ENCODE results near the gene MORF4L1. TPM values are rescaled to one million over a fixed set of nuclear protein-coding genes. Genes with fewer than 3 reads are reported as not detected.
A peak's percentile ranks its signal among the peaks of the same experiment; 100 is the strongest.
"Not testable (repeated sequence)": the region's sequence is repeated elsewhere in the genome, so short reads cannot be mapped to it uniquely, and the experiment has no call there.

Gene MORF4L1
- total RNA-seq, 2 donors from 2014 or later = 170 TPM

DNA sequence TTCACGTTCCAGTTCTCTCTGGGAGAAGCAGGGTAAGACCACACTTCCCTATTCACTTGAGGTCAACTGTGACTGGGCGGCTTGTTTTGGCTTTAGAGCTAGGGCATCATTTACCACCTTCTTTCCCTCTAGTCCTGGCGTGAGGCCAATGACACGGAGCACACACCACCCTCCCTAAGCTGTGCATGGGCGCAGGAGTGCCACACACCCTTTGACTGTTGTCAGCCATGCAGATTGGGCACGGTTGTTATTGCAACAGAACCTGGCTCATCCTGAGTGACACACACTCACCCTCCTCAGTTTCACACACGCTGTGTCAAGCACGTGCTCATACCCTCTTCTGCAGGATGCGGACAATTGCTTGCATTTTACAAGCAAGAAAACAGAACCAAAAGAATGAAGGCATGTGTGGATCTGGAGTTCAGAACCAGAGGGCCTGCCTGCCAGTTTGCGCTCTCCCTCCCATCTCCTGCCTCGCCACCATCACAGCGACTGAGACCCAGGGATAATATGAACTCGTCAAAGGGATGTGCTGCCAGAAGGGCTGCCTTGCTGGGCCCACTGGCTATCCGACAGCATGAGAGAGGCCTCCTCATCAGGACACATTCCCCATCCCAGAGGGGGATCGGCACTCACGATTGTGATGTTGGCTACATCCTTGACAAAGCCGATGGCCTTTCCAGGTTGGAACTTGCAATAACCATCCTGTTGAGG lies 54.5 kb downstream of the MORF4L1 start:
- H3K9me3 Mint-ChIP-seq = no peaks in the 10 kb centered on the region
- peaks cover 0 to 2% of the 10 kb centered on the region in 2 donors for H3K36me3 Mint-ChIP-seq (ENCODE audit: insufficient read depth in 2 of 2)

DNA sequence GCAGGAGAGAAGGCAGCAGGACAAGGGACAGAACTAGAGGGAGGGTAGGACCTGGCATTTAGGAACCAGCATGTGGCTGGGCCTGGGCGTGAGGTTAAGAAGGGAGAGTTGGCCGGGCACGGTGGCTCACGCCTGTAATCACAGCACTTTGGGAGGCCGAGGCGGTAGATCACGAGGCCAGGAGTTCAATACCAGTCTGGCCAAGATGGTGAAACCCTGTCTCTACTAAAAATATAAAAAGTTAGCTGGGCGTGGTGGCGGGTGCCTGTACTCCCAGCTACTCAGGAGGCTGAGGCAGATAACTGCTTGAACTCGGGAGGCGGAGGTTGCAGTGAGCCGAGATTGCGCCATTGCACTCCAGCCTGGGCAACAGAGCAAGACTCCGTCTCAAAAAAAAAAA lies 55.5 kb downstream of the MORF4L1 start:
- not testable (repeated sequence) for H3K4me1 Mint-ChIP-seq (ENCODE audit: low read depth); H3K4me3 Mint-ChIP-seq; ATAC-seq (replicated peaks in 1 of 2); H3K27me3 Mint-ChIP-seq (ENCODE audit: low read depth); H3K27ac Mint-ChIP-seq; DNase-seq; H3K36me3 Mint-ChIP-seq (ENCODE audit: insufficient read depth in 2 of 2); H3K9me3 Mint-ChIP-seq

More for the DNA sequence above, 54.5 kb downstream of the MORF4L1 start:
- no peak for ATAC-seq (replicated peaks in 1 of 2)
- no peak for DNase-seq
- Mint-ChIP-seq H3K4me3 (no peak overlapping the region), H3K27me3 (ENCODE audit: low read depth) (no peaks in the 10 kb centered on the region), H3K4me1 (ENCODE audit: low read depth) (no peaks in the 10 kb centered on the region), H3K27ac (no peak overlapping the region)

DNA sequence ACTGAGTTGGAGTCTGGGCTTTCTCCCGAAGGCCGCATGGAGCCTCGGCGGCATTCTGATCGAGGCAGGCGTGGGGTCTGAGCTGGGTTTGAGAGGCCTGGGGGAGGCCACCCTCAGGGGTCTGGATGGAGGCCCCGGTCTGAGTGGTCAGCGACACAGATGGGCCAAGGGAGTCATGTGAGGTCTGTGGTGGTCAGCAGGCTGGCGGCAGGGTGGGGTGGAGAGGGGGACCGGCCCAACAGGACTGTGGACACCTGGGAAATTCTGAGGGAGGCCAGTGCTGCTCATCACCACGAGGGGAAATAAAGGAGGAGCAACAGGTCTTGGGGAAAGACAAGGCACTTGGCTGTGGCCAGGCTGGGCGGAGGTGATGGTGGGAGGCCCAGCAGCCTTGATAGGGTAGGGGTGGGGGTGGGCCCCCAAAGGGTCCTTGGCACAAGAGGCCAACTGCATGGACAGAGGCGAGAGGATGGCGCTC lies 56.0 kb downstream of the MORF4L1 start:
- no peaks in the 10 kb centered on the region for H3K9me3 Mint-ChIP-seq
- DNase-seq (no peak), ATAC-seq (replicated peaks in 1 of 2) (no peak)
- no peaks in the 10 kb centered on the region for H3K4me1 Mint-ChIP-seq (ENCODE audit: low read depth)
- no peak overlapping the region for H3K27ac Mint-ChIP-seq
- H3K4me3 Mint-ChIP-seq = no peak overlapping the region
- no peaks in the 10 kb centered on the region for H3K27me3 Mint-ChIP-seq (ENCODE audit: low read depth)
- H3K36me3 Mint-ChIP-seq (ENCODE audit: insufficient read depth in 2 of 2) = no peaks in the 10 kb centered on the region

GRCh38 chr15:78929536-78930264 lies 57.0 kb downstream of the MORF4L1 start:
- H3K36me3 Mint-ChIP-seq (ENCODE audit: insufficient read depth in 2 of 2) = no peaks in the 10 kb centered on the region
- DNase-seq (no peak), ATAC-seq (replicated peaks in 1 of 2) (no peak)
- H3K27ac Mint-ChIP-seq = no peak overlapping the region
- no peak overlapping the region for H3K4me3 Mint-ChIP-seq
- no peaks in the 10 kb centered on the region for H3K9me3 Mint-ChIP-seq
- no peaks in the 10 kb centered on the region for H3K4me1 Mint-ChIP-seq (ENCODE audit: low read depth)
- no peaks in the 10 kb centered on the region for H3K27me3 Mint-ChIP-seq (ENCODE audit: low read depth)

GRCh38 chr15:78930577-78931388 lies 58.1 kb downstream of the MORF4L1 start:
- H3K27ac Mint-ChIP-seq = no peak overlapping the region
- H3K36me3 Mint-ChIP-seq (ENCODE audit: insufficient read depth in 2 of 2) = no peaks in the 10 kb centered on the region
- no peaks in the 10 kb centered on the region for H3K4me1 Mint-ChIP-seq (ENCODE audit: low read depth)
- ATAC-seq (replicated peaks in 1 of 2) (peak; percentile 12 to 16), DNase-seq (no peak)
- H3K4me3 Mint-ChIP-seq = no peak overlapping the region
- no peaks in the 10 kb centered on the region for H3K9me3 Mint-ChIP-seq
- H3K27me3 Mint-ChIP-seq (ENCODE audit: low read depth) = no peaks in the 10 kb centered on the region

GRCh38 chr15:78931439-78932257 lies 59.0 kb downstream of the MORF4L1 start:
- H3K27me3 Mint-ChIP-seq (ENCODE audit: low read depth) = no peaks in the 10 kb centered on the region
- H3K4me3 Mint-ChIP-seq = no peak overlapping the region
- peak; percentile 10 for ATAC-seq (replicated peaks in 1 of 2)
- DNase-seq = no peak
- H3K27ac Mint-ChIP-seq = no peak overlapping the region
- no peaks in the 10 kb centered on the region for H3K4me1 Mint-ChIP-seq (ENCODE audit: low read depth)
- H3K9me3 Mint-ChIP-seq = no peaks in the 10 kb centered on the region
- H3K36me3 Mint-ChIP-seq (ENCODE audit: insufficient read depth in 2 of 2) = no peaks in the 10 kb centered on the region

GRCh38 chr15:78932258-78932808 lies 59.6 kb downstream of the MORF4L1 start:
- H3K27ac Mint-ChIP-seq = no peak overlapping the region
- H3K27me3 Mint-ChIP-seq (ENCODE audit: low read depth) = no peaks in the 10 kb centered on the region
- no peak overlapping the region for H3K4me3 Mint-ChIP-seq
- ATAC-seq (replicated peaks in 1 of 2) = no peak
- no peak for DNase-seq
- peaks cover 6% of the 10 kb centered on the region for H3K4me1 Mint-ChIP-seq (ENCODE audit: low read depth)
- H3K9me3 Mint-ChIP-seq = no peaks in the 10 kb centered on the region
- H3K36me3 Mint-ChIP-seq (ENCODE audit: insufficient read depth in 2 of 2) = no peaks in the 10 kb centered on the region

DNA sequence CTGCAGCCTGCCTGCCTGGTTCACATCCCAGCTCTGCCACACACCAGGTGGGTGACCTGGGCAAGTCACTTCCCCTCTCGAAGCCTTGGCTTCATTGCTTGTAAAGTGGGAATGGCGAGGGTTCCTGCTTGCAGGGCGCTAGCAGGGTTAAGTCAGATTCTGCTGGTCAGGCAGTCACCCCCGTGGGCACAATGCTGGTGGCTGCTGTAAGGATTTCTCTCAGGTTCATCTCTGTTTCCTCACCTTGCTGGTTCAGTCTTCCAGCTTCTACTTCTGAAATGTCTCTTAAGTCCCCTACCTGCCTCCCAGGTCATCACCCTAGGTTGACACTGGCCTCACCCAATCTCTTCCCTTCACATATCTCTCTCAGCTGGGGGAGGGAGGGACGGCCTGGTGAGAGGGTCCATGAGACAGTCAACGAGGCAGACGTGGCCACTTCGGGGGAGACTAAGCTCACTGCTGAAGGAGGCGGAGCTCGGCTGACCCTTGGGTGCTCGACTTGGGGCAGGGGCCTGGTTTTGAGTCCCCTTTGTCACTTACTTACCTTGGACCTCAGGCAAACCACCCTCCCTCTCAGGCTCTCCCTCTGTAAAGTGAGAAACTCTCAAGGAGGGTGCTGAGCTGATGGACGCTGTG lies 60.6 kb downstream of the MORF4L1 start:
- Mint-ChIP-seq H3K4me1 (ENCODE audit: low read depth) (peaks cover 16% of the 10 kb centered on the region), H3K27me3 (ENCODE audit: low read depth) (peaks cover 4% of the 10 kb centered on the region), H3K4me3 (no peak overlapping the region), H3K36me3 (ENCODE audit: insufficient read depth in 2 of 2) (peaks cover under 1% of the 10 kb centered on the region in 2 donors), H3K9me3 (no peaks in the 10 kb centered on the region), H3K27ac (no peak overlapping the region)
- no peak for DNase-seq
- ATAC-seq (replicated peaks in 1 of 2) = no peak

DNA sequence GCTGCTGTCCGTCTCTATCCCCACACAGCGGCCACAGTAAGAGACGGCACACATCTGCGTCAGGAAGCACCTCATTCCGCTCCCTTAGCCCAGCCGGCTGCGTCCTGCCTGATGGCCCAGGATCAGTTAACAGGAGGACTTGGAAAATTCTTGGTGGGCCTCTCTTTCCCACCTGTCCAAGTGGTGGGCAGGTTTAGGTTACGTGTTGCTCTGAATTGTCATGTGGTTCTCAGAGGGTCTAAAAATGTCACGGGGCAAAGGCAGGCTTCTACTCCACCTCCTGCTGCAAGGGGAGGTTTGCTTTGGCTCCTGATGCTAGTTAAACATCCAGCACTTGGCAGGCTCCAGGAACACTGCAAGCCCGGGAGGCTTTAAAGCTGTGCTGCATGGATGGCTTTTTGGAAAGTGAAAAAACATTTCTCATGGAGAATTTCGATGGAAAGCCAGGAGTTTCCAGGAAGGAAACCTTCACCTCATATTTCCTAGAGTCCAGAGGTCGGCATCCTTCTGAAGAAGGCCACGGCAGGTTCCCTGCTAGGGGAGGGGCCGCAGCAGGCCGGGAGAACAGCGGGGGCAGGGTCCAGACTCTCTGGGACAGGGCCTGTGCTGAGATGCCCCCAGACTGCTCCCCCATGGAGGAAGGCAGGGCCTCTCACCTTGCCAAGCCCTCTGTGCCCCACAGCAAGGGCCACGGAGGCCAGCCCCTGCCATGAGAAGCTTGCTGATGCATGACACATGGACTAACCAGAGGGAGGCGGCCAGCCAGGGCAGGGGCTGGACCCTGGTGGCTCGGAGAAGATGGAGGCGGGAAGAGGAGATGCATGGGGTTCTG lies 61.3 kb downstream of the MORF4L1 start:
- peaks cover 23% of the 10 kb centered on the region for H3K4me1 Mint-ChIP-seq (ENCODE audit: low read depth)
- ATAC-seq (replicated peaks in 1 of 2) (no peak), DNase-seq (no peak)
- no peaks in the 10 kb centered on the region for H3K9me3 Mint-ChIP-seq
- peaks cover 8% of the 10 kb centered on the region for H3K27me3 Mint-ChIP-seq (ENCODE audit: low read depth)
- H3K27ac Mint-ChIP-seq = no peak overlapping the region
- no peak overlapping the region for H3K4me3 Mint-ChIP-seq
- peaks cover 1 to 2% of the 10 kb centered on the region in 2 donors for H3K36me3 Mint-ChIP-seq (ENCODE audit: insufficient read depth in 2 of 2)

GRCh38 chr15:78934655-78935023 lies 61.9 kb downstream of the MORF4L1 start:
- Mint-ChIP-seq H3K36me3 (ENCODE audit: insufficient read depth in 2 of 2) (peaks cover 1 to 2% of the 10 kb centered on the region in 2 donors), H3K4me1 (ENCODE audit: low read depth) (peaks cover 29% of the 10 kb centered on the region), H3K9me3 (no peaks in the 10 kb centered on the region), H3K27ac (no peak overlapping the region), H3K27me3 (ENCODE audit: low read depth) (peaks cover 8% of the 10 kb centered on the region), H3K4me3 (no peak overlapping the region)
- no peak for DNase-seq
- no peak for ATAC-seq (replicated peaks in 1 of 2)

DNA sequence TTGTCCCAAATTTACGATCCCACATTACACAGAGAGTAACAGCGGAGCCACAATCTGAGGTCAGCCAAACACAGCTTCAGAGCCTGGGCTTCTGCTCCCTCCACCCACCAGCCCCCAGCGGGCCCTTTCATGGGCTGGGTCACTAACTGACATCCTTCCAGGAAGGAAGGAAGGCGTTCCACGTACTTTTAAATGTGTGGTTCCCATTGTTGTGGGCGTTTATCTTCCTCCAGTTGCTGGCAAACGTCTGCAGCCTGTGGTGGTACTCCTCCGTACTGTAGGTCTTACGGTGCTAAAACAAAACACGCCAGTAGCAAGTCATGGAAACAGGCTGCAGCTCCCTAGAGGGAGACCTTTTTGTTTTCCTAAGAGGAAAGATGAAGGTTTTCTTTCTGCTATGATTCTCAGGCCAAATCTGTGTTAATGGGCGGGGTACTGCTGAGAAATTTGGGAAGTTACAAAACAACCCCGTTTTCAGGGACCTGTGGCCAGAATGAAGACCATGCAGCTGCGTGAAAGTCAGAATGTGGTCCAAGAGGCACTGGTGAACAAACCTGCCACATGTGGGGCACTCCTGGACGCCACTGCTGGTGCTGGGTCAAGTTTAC lies 64.5 kb downstream of the MORF4L1 start:
- H3K27me3 Mint-ChIP-seq (ENCODE audit: low read depth) = peaks cover 8% of the 10 kb centered on the region
- peak; percentile 19 to 26 for DNase-seq
- peak overlapping the region; percentile 27 for H3K27ac Mint-ChIP-seq
- H3K4me3 Mint-ChIP-seq = peak overlapping the region; percentile 23 to 34
- H3K4me1 Mint-ChIP-seq (ENCODE audit: low read depth) = peaks cover 29% of the 10 kb centered on the region
- no peaks in the 10 kb centered on the region for H3K9me3 Mint-ChIP-seq
- H3K36me3 Mint-ChIP-seq (ENCODE audit: insufficient read depth in 2 of 2) = peaks cover 1 to 2% of the 10 kb centered on the region in 2 donors
- peak; percentile 28 to 30 for ATAC-seq (replicated peaks in 1 of 2)
